Adrenal gland (tissue), 5 donors: Measurements from ENCODE around the gene RAI2.

Experiments
- CTCF ChIP-seq, 6 experiments: fragments of 450-650 bp in 4 of 6; fragments of 200-600 bp in 2 of 6; sonication (generic) in 1 of 6; IDR thresholded peaks; 1 replicate in 5 of 6; 2 replicates in 1 of 6; pipeline versions ENCODE4 v1.5.1 to v1.8.0; 2016 to 2021; ENCODE audit warnings: antibody characterized with exemption in 6 of 6, mild to moderate bottlenecking in 2 of 6, moderate library complexity in 1 of 6
- POLR2A ChIP-seq, 2 donors: fragments of 450-650 bp; IDR thresholded peaks; one replicate each; pipeline ENCODE4 v1.6.1; 2017; ENCODE audit warnings: antibody characterized with exemption in 2 of 2, mild to moderate bottlenecking in 2 of 2, moderate library complexity in 1 of 2
- donor health status: DM: no; HTN: no; CAD: no.

- TF ChIP-seq CTCF (IDR thresholded peaks at IDR 0.05) = no peak
- TF ChIP-seq POLR2A (IDR thresholded peaks at IDR 0.05) = no peak
Measured at GRCh38 chrX:17774053-17774452, 87.0 kb downstream of the RAI2 start.
